HCT116 (cell line): ENCODE results near the gene PIGO.

Experiments used
- CEBPB ChIP-seq: IDR thresholded peaks from 2 replicates; pipeline ENCODE4 v1.6.1; 2012; ENCODE audit warnings: low read depth
- EZH2 ChIP-seq: fragments of 200-600 bp; sonication (generic); IDR thresholded peaks from 2 replicates; pipeline ENCODE4 v1.6.1; 2017; ENCODE audit warnings: antibody characterized with exemption, mixed run types
- EZH2phosphoT487 ChIP-seq: fragments of 200-600 bp; IDR thresholded peaks from 2 replicates; pipeline ENCODE4 v1.6.1; 2018; ENCODE audit warnings: antibody characterized with exemption, borderline replicate concordance
- FOSL1 ChIP-seq: IDR thresholded peaks from 2 replicates; pipeline ENCODE4 v1.6.1; 2012; ENCODE audit warnings: low read depth
- POLR2A ChIP-seq: IDR thresholded peaks from 2 replicates; pipeline ENCODE4 v1.7.0; 2011; ENCODE audit warnings: borderline replicate concordance; ENCODE audit not compliant: insufficient read depth, insufficient read length; ENCODE audit errors: extremely low read depth
- POLR2AphosphoS5 ChIP-seq: IDR thresholded peaks from 2 replicates; pipeline ENCODE4 v1.6.1; 2011; ENCODE audit warnings: mild to moderate bottlenecking, low read depth, low read length, moderate library complexity
- RAD21 ChIP-seq: IDR thresholded peaks from 2 replicates; pipeline ENCODE4 v1.6.1; 2012; ENCODE audit warnings: low read depth, mild to moderate bottlenecking
- SP1 ChIP-seq: IDR thresholded peaks from 2 replicates; pipeline ENCODE4 v1.6.1; 2012; ENCODE audit warnings: low read depth
- YY1 ChIP-seq: IDR thresholded peaks from 2 replicates; pipeline ENCODE4 v1.6.1; 2011; ENCODE audit warnings: low read length, low read depth, moderate library complexity, mild to moderate bottlenecking; ENCODE audit not compliant: insufficient replicate concordance; ENCODE audit errors: extremely low read depth
- ZFX ChIP-seq: fragments of 450-650 bp; IDR thresholded peaks from 2 replicates; pipeline ENCODE4 v1.6.1; 2017
- ZNF274 ChIP-seq: fragments of 200-500 bp; sonication (Bioruptor generic); IDR thresholded peaks from 2 replicates; pipeline ENCODE4 v1.6.1; 2014; ENCODE audit warnings: mild to moderate bottlenecking, low read depth, low read length, inconsistent platforms
- TF ChIP-seq, protein P1 (sequence below), 3 experiments: fragments of 200-600 bp in 1 of 3; sonication (generic) in 1 of 3; IDR thresholded peaks in 2 of 3; conservative IDR thresholded peaks in 1 of 3; 2 replicates each; pipeline ENCODE4 v1.5.1; 2012 to 2017; ENCODE audit warnings: low read depth in 2 of 3, low read length in 2 of 3, antibody characterized with exemption in 1 of 3, borderline replicate concordance in 1 of 3, control low read depth in 1 of 3, mild to moderate bottlenecking in 1 of 3, mixed read lengths in 1 of 3, mixed run types in 1 of 3, moderate library complexity in 1 of 3; ENCODE audit not compliant: insufficient read depth in 1 of 3

DNA sequence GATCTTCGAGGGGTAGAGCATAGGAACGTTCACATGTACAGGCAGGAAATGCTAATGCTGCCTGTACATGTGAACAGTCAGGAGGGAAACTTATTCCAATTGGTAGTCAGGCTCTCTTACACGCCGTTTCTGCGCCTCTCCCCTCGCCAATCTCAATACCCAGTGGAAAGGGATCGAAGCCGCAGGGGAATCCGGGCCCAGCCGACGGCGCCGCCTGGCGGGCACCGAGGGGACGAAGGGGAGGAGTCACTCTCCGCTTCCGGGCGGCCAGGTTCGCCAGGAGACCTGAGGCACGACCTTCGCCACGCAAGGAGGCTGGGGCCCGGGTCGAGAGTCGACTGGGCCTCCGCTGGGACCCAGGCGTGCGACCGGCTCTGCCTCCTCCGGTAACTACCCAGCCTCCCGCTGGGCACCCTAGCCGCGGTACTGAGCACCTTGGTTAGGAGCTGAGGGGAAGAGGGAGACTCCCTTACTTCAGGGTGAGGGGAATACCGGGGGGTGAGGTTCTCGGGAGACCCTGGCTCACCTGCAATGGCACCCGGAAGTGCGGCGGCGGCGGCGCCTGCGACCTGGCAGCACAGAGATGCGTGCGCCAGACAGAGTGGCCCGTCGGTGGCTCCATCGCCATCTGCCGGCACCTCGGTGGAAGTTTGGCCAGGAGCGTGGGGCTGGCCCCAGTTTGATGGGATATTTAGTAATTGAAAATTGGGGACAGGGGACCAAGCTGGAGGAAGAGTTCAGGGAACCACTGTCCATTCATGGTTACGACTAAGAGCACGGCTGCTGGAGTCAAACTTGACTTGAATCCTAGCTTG, at the start of gene PIGO:
- peak; percentile 84 for TF ChIP-seq YY1
- TF ChIP-seq, protein P1, sequence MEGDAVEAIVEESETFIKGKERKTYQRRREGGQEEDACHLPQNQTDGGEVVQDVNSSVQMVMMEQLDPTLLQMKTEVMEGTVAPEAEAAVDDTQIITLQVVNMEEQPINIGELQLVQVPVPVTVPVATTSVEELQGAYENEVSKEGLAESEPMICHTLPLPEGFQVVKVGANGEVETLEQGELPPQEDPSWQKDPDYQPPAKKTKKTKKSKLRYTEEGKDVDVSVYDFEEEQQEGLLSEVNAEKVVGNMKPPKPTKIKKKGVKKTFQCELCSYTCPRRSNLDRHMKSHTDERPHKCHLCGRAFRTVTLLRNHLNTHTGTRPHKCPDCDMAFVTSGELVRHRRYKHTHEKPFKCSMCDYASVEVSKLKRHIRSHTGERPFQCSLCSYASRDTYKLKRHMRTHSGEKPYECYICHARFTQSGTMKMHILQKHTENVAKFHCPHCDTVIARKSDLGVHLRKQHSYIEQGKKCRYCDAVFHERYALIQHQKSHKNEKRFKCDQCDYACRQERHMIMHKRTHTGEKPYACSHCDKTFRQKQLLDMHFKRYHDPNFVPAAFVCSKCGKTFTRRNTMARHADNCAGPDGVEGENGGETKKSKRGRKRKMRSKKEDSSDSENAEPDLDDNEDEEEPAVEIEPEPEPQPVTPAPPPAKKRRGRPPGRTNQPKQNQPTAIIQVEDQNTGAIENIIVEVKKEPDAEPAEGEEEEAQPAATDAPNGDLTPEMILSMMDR (IDR thresholded peaks at IDR 0.05 in 2 of 3, conservative IDR thresholded peaks at IDR 0.05 in 1 of 3; ENCODE audit: borderline replicate concordance in 1 of 3, insufficient read depth in 1 of 3, low read depth in 2 of 3, low read length in 2 of 3): peak in 2 of 3 experiments; percentile 59 to 78; a peak in 4 of 6 replicates
- TF ChIP-seq CEBPB: no peak
- no peak for TF ChIP-seq EZH2
- no peak for TF ChIP-seq RAD21
- no peak for TF ChIP-seq FOSL1
- no peak for TF ChIP-seq SP1
- peak; percentile 83; the same call in 1 of the 2 replicates for TF ChIP-seq POLR2AphosphoS5
- TF ChIP-seq ZNF274: no peak
- peak; percentile 98 for TF ChIP-seq ZFX
- TF ChIP-seq POLR2A: no peak
- TF ChIP-seq EZH2phosphoT487: no peak
